ENCODE measurements around the gene ARID1A.

Gene ARID1A

GRCh38 chr1:26784023-26784871 is 88.4 kb downstream of the ARID1A start:
- peaks cover 72% of the 10 kb centered on the region for H3K4me1 Mint-ChIP-seq
- no peak overlapping the region for H3K4me3 Mint-ChIP-seq
- H3K27ac Mint-ChIP-seq = peak overlapping the region; percentile 60
- H3K9me3 Mint-ChIP-seq = no peaks in the 10 kb centered on the region
- H3K36me3 Mint-ChIP-seq = peaks cover 9% of the 10 kb centered on the region
- H3K27me3 Mint-ChIP-seq = no peaks in the 10 kb centered on the region

- H3K9me3 Mint-ChIP-seq = no peaks in the 10 kb centered on the region
- no peak overlapping the region for H3K4me3 Mint-ChIP-seq
Observed at GRCh38 chr1:26784886-26785285, 89.1 kb downstream of the ARID1A start.

GRCh38 chr1:26785611-26786436 is 90.0 kb downstream of the ARID1A start:
- peaks cover 81% of the 10 kb centered on the region for H3K4me1 Mint-ChIP-seq
- H3K9me3 Mint-ChIP-seq = no peaks in the 10 kb centered on the region
- H3K4me3 Mint-ChIP-seq = peak overlapping the region; percentile 99
- peaks cover 6% of the 10 kb centered on the region for H3K36me3 Mint-ChIP-seq
- H3K27me3 Mint-ChIP-seq = no peaks in the 10 kb centered on the region
- H3K27ac Mint-ChIP-seq = peak overlapping the region; percentile 100

More at GRCh38 chr1:26784886-26785285, 89.1 kb downstream of the ARID1A start:
- Mint-ChIP-seq H3K27me3 (no peaks in the 10 kb centered on the region), H3K4me1 (peaks cover 74% of the 10 kb centered on the region), H3K27ac (peak overlapping the region; percentile 36), H3K36me3 (peaks cover 6% of the 10 kb centered on the region)

DNA sequence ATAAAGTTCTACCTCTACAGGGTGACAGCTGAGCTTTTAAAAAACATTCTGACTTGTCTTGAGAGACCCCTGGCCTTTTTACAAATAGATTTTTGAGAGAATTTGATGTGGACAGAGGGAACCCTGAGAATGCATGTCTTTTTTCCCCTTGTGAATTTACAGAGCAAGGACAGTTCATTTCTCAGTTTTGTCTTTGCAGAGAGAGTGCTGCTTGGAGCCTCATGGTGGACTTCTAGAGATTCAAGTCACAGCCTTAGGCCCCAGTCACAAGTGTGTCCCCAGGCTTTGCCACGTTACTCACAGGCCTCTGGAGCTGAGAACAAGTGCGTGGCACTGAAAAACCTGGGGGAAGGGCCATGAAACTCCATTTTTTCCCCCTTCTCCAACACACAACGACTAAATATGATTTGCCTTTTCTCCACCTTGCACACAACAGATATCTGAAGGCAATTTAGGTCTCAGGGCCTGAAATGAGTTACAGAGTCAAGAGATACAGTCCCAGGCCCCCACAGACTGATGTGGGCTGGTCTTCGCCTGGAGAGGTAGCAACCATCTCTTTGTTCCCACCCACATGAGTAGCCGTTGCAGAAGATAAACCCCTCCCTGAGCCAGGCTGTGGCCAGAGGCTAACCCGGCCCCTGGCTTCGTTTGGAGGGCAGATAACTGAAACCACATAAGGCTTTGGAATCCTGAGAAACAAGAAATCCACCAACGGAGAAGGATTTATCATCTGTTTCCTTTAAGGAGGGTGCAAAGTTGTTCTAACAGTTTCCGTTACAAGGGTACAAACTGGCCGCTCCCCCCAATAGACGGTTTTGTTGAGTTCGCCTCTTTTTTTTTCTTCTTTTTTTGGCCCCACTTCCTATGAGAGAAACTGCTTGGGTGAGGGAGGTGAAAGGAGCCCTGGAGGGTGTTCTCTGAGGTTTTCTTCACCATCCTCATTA is 90.9 kb downstream of the ARID1A start:
- Mint-ChIP-seq H3K4me1 (peaks cover 80% of the 10 kb centered on the region), H3K27ac (peak overlapping the region; percentile 100), H3K27me3 (no peaks in the 10 kb centered on the region), H3K9me3 (no peaks in the 10 kb centered on the region), H3K36me3 (peaks cover 3% of the 10 kb centered on the region), H3K4me3 (peak overlapping the region; percentile 99)

- Mint-ChIP-seq H3K4me1 (peaks cover 76% of the 10 kb centered on the region), H3K36me3 (peaks cover 2% of the 10 kb centered on the region), H3K4me3 (peak overlapping the region; percentile 99), H3K27me3 (no peaks in the 10 kb centered on the region), H3K9me3 (no peaks in the 10 kb centered on the region), H3K27ac (peak overlapping the region; percentile 100)
Observed at GRCh38 chr1:26787381-26787705, 91.5 kb downstream of the ARID1A start.

DNA sequence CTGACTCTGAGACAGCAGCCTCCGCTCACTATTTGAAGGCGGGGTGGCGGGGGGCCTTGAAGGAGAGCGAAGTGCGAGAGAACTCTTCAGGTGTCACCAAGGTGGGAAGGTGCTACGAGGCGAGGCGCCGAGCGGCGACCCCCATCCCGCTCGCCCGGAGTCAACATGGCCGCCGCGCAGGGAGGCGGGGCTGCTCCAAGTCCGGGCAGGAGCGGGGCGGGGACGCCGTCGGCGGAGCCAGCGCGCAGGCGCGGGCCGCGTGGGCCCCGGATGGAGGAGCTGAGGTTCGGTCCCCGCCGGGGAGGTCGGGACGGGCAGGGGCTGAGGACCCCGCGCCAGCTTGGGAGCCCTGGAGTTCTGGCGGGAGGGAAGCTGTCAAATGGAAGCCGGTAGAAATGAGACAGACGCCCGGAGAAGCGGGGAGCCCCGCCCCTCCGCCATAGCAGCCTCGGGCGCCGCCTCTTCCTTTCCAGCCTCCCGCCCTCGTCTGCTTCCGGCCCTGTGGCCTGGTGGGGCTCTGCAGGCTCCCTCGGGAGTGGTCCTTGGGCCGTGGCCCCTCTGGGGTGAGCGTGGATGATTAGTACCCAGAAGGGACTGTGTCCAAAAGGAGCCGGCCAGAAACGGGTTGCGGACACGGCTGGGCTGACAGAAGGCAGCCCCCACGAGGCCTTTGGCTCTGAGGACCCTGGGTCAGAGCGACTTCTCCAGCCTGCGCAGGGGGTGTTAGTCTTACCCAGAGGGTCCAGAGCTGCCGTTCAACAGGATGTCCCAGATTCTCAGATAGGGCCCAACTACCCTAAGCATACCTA is 92.1 kb downstream of the ARID1A start, which contains the start of gene PIGV:
Gene PIGV (plus strand): TSS at position 245 of the 809 bp plus-strand sequence. CDS start 2,866 bp downstream, outside the sequence.
- peak within 1 kb of the TSS; percentile 99 for H3K4me3 Mint-ChIP-seq
- peak within 1 kb of the TSS; percentile 100 for H3K27ac Mint-ChIP-seq
- H3K36me3 Mint-ChIP-seq = no peaks in the 10 kb centered on the region
- H3K27me3 Mint-ChIP-seq = no peaks in the 10 kb centered on the region
- H3K9me3 Mint-ChIP-seq = no peaks in the 10 kb centered on the region
- H3K4me1 Mint-ChIP-seq = peaks cover 76% of the 10 kb centered on the region

- peak overlapping the region; percentile 99 for H3K4me3 Mint-ChIP-seq
- H3K4me1 Mint-ChIP-seq = peaks cover 76% of the 10 kb centered on the region
- H3K27ac Mint-ChIP-seq = peak overlapping the region; percentile 99
- H3K27me3 Mint-ChIP-seq = no peaks in the 10 kb centered on the region
- peaks cover 4% of the 10 kb centered on the region for H3K36me3 Mint-ChIP-seq
- no peaks in the 10 kb centered on the region for H3K9me3 Mint-ChIP-seq
Observed at GRCh38 chr1:26788515-26788785, 92.6 kb downstream of the ARID1A start.

GRCh38 chr1:26788836-26789611 is 93.2 kb downstream of the ARID1A start:
- Mint-ChIP-seq H3K36me3 (peaks cover 5% of the 10 kb centered on the region), H3K27me3 (no peaks in the 10 kb centered on the region), H3K27ac (peak overlapping the region; percentile 99), H3K4me1 (peaks cover 72% of the 10 kb centered on the region), H3K4me3 (peak overlapping the region; percentile 99), H3K9me3 (no peaks in the 10 kb centered on the region)

DNA sequence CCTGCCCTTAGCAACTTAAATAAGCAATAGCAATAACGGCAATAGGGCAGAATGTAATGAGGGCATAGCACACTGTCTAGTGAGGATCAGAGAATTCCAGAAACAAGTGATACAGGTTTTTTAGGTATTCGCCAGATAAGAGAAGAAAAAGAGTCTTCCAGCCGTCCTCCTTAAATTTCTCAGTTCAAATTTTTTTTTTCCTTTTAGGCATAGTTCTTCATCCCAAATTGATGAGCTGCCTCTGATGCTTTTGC is 93.7 kb downstream of the ARID1A start:
- Mint-ChIP-seq H3K27ac (peak overlapping the region; percentile 99), H3K36me3 (peaks cover 9% of the 10 kb centered on the region), H3K4me3 (peak overlapping the region; percentile 99), H3K4me1 (peaks cover 69% of the 10 kb centered on the region), H3K9me3 (no peaks in the 10 kb centered on the region), H3K27me3 (no peaks in the 10 kb centered on the region)

GRCh38 chr1:26789931-26790330 is 94.1 kb downstream of the ARID1A start:
- Mint-ChIP-seq H3K27me3 (no peaks in the 10 kb centered on the region), H3K4me1 (peaks cover 65% of the 10 kb centered on the region), H3K4me3 (peak overlapping the region; percentile 52), H3K36me3 (peaks cover 13% of the 10 kb centered on the region), H3K27ac (peak overlapping the region; percentile 53), H3K9me3 (no peaks in the 10 kb centered on the region)

GRCh38 chr1:26790551-26790953 is 94.7 kb downstream of the ARID1A start:
- Mint-ChIP-seq H3K4me1 (peaks cover 59% of the 10 kb centered on the region), H3K9me3 (no peaks in the 10 kb centered on the region), H3K27ac (peak overlapping the region; percentile 53), H3K4me3 (peak overlapping the region; percentile 30), H3K36me3 (peaks cover 13% of the 10 kb centered on the region), H3K27me3 (no peaks in the 10 kb centered on the region)

DNA sequence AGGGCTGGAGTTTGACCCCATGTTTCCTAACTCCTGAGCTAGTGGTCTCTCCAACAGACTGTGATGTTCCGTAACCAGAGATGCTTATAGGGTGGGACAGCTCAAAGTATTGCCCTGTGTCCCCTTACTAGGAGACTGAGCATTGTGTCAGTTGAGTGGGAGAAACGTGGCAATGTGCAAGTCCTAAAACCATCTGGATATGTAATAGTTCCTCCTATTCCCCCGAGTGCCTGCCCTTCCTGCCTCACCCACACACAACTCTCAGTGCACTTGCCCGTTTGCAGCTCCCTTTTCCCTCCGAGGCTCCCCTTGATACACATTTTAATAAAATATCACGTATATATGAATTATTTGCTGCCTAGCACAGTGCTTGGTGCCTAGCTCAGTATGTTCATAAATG is 95.3 kb downstream of the ARID1A start:
- Mint-ChIP-seq H3K4me3 (peak overlapping the region; percentile 36), H3K27me3 (no peaks in the 10 kb centered on the region), H3K27ac (no peak overlapping the region), H3K4me1 (peaks cover 53% of the 10 kb centered on the region), H3K36me3 (peaks cover 13% of the 10 kb centered on the region), H3K9me3 (no peaks in the 10 kb centered on the region)

DNA sequence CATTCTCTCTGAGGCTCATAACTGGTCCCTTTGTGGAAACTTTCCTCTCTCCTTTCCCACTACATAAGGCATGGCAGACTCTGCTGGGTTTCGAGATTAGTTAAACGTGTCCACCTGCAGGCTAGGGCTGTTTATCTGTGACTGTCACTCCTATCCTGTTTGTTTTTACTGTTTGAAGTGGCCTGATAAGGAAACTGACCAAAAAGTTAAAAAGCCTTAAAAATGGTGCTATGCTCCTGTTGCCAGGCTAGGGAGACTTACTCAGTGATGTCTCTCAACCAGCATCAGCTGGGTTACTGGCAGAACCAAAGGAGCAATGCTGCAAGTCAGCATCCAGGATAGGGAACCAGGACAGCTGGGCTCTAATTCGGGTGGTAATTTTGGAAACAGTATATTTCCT is 95.8 kb downstream of the ARID1A start:
- Mint-ChIP-seq H3K27me3 (no peaks in the 10 kb centered on the region), H3K36me3 (peaks cover 13% of the 10 kb centered on the region), H3K9me3 (no peaks in the 10 kb centered on the region), H3K4me3 (no peak overlapping the region), H3K4me1 (peaks cover 48% of the 10 kb centered on the region), H3K27ac (no peak overlapping the region)

GRCh38 chr1:26792924-26793323 is 97.1 kb downstream of the ARID1A start:
- no peaks in the 10 kb centered on the region for H3K9me3 Mint-ChIP-seq
- H3K4me1 Mint-ChIP-seq = peaks cover 41% of the 10 kb centered on the region
- peaks cover 13% of the 10 kb centered on the region for H3K36me3 Mint-ChIP-seq
- no peak overlapping the region for H3K4me3 Mint-ChIP-seq
- H3K27ac Mint-ChIP-seq = no peak overlapping the region
- no peaks in the 10 kb centered on the region for H3K27me3 Mint-ChIP-seq
